Osteoblast (primary cell): ENCODE results near the gene BCAS3. TPM values are rescaled to one million over a fixed set of nuclear protein-coding genes. Genes with fewer than 3 reads are reported as not detected.
"Not testable (repeated sequence)": the region's sequence is repeated elsewhere in the genome, so short reads cannot be mapped to it uniquely, and the experiment has no call there.

Source experiments
- DNase-seq: peaks from one replicate; pipeline ENCODE4 v3.0.0; 2011; ENCODE audit warnings: low spot score, mixed read lengths; ENCODE audit not compliant: insufficient read length; ENCODE audit errors: missing footprints
- H2AFZ ChIP-seq: 2 replicates; pipeline ENCODE4 v1.6.0; 2011; ENCODE audit warnings: mild to moderate bottlenecking, low read length
- H3K27ac ChIP-seq: 2 replicates; pipeline ENCODE4 v1.5.1; 2011; ENCODE audit warnings: mild to moderate bottlenecking, low read depth, low read length, moderate library complexity
- H3K27me3 ChIP-seq: 2 replicates; pipeline ENCODE4 v1.6.0; 2012; ENCODE audit warnings: mild to moderate bottlenecking, control low read depth, inconsistent platforms, low read length, moderate library complexity; ENCODE audit not compliant: insufficient read depth
- H3K36me3 ChIP-seq: 2 replicates; pipeline ENCODE4 v1.5.1; 2011; ENCODE audit warnings: mild to moderate bottlenecking, low read length, control low read depth, moderate library complexity; ENCODE audit not compliant: insufficient read depth
- H3K4me1 ChIP-seq: 2 replicates; pipeline ENCODE4 v1.5.1; 2011; ENCODE audit warnings: mild to moderate bottlenecking, low read length, control low read depth, moderate library complexity; ENCODE audit not compliant: insufficient read depth
- H3K4me2 ChIP-seq: 2 replicates; pipeline ENCODE4 v1.6.0; 2011; ENCODE audit warnings: mild to moderate bottlenecking, low read length; ENCODE audit not compliant: insufficient read depth
- H3K4me3 ChIP-seq: fragments of 200-600 bp; sonication (generic); 3 replicates; pipeline ENCODE4 v1.5.1; 2012; ENCODE audit warnings: mild to moderate bottlenecking, low read length, inconsistent platforms; ENCODE audit not compliant: insufficient read depth
- H3K79me2 ChIP-seq: 2 replicates; pipeline ENCODE4 v1.6.0; 2012; ENCODE audit warnings: mild to moderate bottlenecking, low read length, control low read depth, inconsistent platforms; ENCODE audit not compliant: insufficient read depth
- H3K9me3 ChIP-seq: 2 replicates; pipeline ENCODE4 v1.5.1; 2011; ENCODE audit warnings: low read depth, low read length, control low read depth
- H4K20me1 ChIP-seq: 2 replicates; pipeline ENCODE4 v1.6.0; 2012; ENCODE audit warnings: mild to moderate bottlenecking, low read length, control low read depth; ENCODE audit not compliant: insufficient read depth
- total RNA-seq: library from RNA; depleted of rRNA; stranded (reverse); fragments of >200 nt; gene quantifications from 2 replicates; pipeline ENCODE4 v1.2.3, GENCODE V29; 2012
- TF ChIP-seq, protein P1 (sequence below): IDR thresholded peaks from 2 replicates; pipeline ENCODE4 v1.5.1; 2011; ENCODE audit warnings: mild to moderate bottlenecking, low read depth, low read length, moderate library complexity; ENCODE audit errors: extremely low read depth

Gene BCAS3
- total RNA-seq, 1 donor: 31.5 TPM

GRCh38 chr17:60934723-60935122 is 257.1 kb downstream of the BCAS3 start:
- no peak for DNase-seq
- no peak overlapping the region for H3K4me2 ChIP-seq
- TF ChIP-seq, protein P1, sequence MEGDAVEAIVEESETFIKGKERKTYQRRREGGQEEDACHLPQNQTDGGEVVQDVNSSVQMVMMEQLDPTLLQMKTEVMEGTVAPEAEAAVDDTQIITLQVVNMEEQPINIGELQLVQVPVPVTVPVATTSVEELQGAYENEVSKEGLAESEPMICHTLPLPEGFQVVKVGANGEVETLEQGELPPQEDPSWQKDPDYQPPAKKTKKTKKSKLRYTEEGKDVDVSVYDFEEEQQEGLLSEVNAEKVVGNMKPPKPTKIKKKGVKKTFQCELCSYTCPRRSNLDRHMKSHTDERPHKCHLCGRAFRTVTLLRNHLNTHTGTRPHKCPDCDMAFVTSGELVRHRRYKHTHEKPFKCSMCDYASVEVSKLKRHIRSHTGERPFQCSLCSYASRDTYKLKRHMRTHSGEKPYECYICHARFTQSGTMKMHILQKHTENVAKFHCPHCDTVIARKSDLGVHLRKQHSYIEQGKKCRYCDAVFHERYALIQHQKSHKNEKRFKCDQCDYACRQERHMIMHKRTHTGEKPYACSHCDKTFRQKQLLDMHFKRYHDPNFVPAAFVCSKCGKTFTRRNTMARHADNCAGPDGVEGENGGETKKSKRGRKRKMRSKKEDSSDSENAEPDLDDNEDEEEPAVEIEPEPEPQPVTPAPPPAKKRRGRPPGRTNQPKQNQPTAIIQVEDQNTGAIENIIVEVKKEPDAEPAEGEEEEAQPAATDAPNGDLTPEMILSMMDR: no peak
- no peaks in the 10 kb centered on the region for H3K36me3 ChIP-seq
- H3K9me3 ChIP-seq: no peaks in the 10 kb centered on the region
- H2AFZ ChIP-seq: no peak overlapping the region
- H3K79me2 ChIP-seq: no peaks in the 10 kb centered on the region
- no peak overlapping the region for H3K4me3 ChIP-seq
- no peaks in the 10 kb centered on the region for H3K4me1 ChIP-seq
- H3K27me3 ChIP-seq: no peaks in the 10 kb centered on the region
- H4K20me1 ChIP-seq: no peaks in the 10 kb centered on the region
- H3K27ac ChIP-seq: no peak overlapping the region

DNA sequence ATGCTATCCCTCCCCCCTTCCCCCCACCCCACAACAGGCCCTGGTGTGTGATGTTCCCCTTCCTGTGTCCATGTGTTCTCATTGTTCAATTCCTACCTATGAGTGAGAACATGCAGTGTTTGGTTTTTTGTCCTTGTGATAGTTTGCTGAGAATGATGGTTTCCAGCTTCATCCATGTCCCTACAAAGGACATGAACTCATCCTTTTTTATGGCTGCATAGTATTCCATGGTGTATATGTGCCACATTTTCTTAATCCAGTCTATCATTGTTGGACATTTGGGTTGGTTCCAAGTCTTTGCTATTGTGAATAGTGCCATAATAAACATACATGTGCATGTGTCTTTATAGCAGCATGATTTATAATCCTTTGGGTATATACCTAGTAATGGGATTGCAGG is 258.3 kb downstream of the BCAS3 start:
- H3K27ac ChIP-seq, H3K79me2 ChIP-seq, H3K4me2 ChIP-seq, H3K27me3 ChIP-seq, H3K36me3 ChIP-seq, H3K9me3 ChIP-seq, H3K4me1 ChIP-seq, H4K20me1 ChIP-seq, DNase-seq, H2AFZ ChIP-seq, H3K4me3 ChIP-seq: not testable (repeated sequence)

GRCh38 chr17:60939318-60939717 is 261.7 kb downstream of the BCAS3 start:
- no peak for DNase-seq
- TF ChIP-seq, protein P1: no peak
- H3K79me2 ChIP-seq: no peaks in the 10 kb centered on the region
- no peaks in the 10 kb centered on the region for H3K36me3 ChIP-seq
- no peak overlapping the region for H2AFZ ChIP-seq
- peaks cover 13% of the 10 kb centered on the region for H3K4me1 ChIP-seq
- no peaks in the 10 kb centered on the region for H3K27me3 ChIP-seq
- H3K9me3 ChIP-seq: no peaks in the 10 kb centered on the region
- no peaks in the 10 kb centered on the region for H4K20me1 ChIP-seq
- H3K4me2 ChIP-seq: no peak overlapping the region
- no peak overlapping the region for H3K4me3 ChIP-seq
- no peak overlapping the region for H3K27ac ChIP-seq

DNA sequence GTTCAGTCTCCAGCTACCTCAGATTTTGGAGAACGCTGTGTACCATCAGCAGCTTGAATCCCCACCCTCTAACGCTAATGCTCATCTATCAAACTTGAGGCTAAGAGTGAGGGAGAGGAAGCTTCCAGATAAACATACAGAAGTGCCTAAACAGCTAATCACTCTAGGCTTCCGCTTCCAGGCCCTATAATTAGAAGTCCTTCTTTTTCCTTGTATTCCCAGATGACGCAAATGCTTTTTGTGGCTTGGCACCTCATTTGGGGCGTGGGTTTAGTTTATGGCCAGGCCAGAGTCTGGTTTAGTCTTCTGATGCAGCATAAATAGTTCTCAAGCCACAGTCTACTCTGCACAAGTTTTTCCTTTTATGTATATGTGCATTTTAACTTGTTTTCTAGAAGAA is 263.4 kb downstream of the BCAS3 start:
- H3K4me1 ChIP-seq: peaks cover 13% of the 10 kb centered on the region
- H3K4me3 ChIP-seq: peak overlapping the region; percentile 24
- peak overlapping the region; percentile 87 for H3K27ac ChIP-seq
- peak; percentile 46 for DNase-seq
- H3K4me2 ChIP-seq: peak overlapping the region; percentile 75
- H4K20me1 ChIP-seq: no peaks in the 10 kb centered on the region
- H3K36me3 ChIP-seq: no peaks in the 10 kb centered on the region
- TF ChIP-seq, protein P1: no peak
- H3K79me2 ChIP-seq: no peaks in the 10 kb centered on the region
- H3K9me3 ChIP-seq: no peaks in the 10 kb centered on the region
- peak overlapping the region; percentile 80 for H2AFZ ChIP-seq
- no peaks in the 10 kb centered on the region for H3K27me3 ChIP-seq
